Measurements from ENCODE around the gene OSBPL5.

Gene OSBPL5

DNA sequence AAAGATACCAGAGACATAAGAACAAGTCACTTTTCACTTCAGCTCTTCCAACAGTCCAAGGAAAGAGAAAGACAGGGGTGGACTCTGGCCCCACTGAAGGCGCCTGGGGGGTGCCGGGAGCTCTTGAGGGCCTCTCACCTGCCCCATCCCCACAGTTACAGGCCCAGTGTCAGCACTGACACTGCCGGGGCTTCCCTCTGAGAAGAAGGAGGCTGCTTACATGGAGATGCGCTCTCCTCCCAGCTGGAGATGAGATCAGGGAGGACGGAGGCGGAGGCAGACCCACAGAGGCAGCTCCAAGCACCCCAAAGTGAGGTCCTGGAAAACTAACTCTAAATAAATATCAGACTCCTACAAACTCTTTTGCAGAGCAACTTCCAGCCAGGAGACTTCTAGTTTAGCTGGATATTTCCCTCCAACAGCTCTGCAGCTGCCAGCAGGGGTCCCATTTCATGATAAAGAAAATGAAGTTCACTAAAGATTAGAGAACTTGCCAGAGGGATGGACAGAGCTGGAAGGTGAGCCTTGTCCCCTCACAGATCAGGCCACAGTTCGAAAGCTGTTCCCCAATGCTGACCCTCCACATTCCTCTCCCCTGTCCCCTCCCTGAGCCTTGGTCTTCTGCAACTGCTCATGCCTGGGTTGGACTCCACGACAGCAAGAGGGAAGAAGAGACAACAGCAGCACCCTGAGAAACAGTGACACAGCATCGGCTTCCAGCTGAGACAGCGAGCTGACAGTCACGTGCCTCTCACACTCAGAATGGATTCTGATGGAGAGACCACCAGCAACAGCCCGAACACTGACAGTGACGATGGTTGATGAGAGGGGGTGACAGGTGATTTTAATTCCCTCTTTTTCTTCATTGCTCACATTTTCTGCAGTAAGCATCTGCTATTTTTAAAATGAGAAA is 113.7 kb downstream of the OSBPL5 start (continued):
- TF ChIP-seq ZNF366 (tag by site-specific recombination; conservative IDR thresholded peaks at IDR 0.05) (peak; percentile 37; the same call in 1 of the 2 replicates), ZNF555 (tag by site-specific recombination; conservative IDR thresholded peaks at IDR 0.05) (no peak), ZEB2 (tag by site-specific recombination; IDR thresholded peaks at IDR 0.05) (0 out of 2 replicates have a peak, but pooled peaks have one; percentile 14), ZNF837 (tag by site-specific recombination; IDR thresholded peaks at IDR 0.05) (no peak), ZNF791 (tag by site-specific recombination; IDR thresholded peaks at IDR 0.05) (no peak), ZBTB7A (tag by site-specific recombination; IDR thresholded peaks at IDR 0.05; ENCODE audit: low read depth) (no peak), ZIC2 (tag by site-specific recombination; IDR thresholded peaks at IDR 0.05) (peak; percentile 57), WT1 (tag by site-specific recombination; IDR thresholded peaks at IDR 0.05) (no peak), ZNF10 (tag by site-specific recombination; IDR thresholded peaks at IDR 0.05) (no peak), ZNF596 (tag by site-specific recombination; IDR thresholded peaks at IDR 0.05) (no peak), ZBTB17 (tag by site-specific recombination; IDR thresholded peaks at IDR 0.05) (peak; percentile 68)
- TF ChIP-seq, protein P1, sequence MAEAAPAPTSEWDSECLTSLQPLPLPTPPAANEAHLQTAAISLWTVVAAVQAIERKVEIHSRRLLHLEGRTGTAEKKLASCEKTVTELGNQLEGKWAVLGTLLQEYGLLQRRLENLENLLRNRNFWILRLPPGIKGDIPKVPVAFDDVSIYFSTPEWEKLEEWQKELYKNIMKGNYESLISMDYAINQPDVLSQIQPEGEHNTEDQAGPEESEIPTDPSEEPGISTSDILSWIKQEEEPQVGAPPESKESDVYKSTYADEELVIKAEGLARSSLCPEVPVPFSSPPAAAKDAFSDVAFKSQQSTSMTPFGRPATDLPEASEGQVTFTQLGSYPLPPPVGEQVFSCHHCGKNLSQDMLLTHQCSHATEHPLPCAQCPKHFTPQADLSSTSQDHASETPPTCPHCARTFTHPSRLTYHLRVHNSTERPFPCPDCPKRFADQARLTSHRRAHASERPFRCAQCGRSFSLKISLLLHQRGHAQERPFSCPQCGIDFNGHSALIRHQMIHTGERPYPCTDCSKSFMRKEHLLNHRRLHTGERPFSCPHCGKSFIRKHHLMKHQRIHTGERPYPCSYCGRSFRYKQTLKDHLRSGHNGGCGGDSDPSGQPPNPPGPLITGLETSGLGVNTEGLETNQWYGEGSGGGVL (tag by site-specific recombination; IDR thresholded peaks at IDR 0.05) = no peak
- TF ChIP-seq, protein P2, sequence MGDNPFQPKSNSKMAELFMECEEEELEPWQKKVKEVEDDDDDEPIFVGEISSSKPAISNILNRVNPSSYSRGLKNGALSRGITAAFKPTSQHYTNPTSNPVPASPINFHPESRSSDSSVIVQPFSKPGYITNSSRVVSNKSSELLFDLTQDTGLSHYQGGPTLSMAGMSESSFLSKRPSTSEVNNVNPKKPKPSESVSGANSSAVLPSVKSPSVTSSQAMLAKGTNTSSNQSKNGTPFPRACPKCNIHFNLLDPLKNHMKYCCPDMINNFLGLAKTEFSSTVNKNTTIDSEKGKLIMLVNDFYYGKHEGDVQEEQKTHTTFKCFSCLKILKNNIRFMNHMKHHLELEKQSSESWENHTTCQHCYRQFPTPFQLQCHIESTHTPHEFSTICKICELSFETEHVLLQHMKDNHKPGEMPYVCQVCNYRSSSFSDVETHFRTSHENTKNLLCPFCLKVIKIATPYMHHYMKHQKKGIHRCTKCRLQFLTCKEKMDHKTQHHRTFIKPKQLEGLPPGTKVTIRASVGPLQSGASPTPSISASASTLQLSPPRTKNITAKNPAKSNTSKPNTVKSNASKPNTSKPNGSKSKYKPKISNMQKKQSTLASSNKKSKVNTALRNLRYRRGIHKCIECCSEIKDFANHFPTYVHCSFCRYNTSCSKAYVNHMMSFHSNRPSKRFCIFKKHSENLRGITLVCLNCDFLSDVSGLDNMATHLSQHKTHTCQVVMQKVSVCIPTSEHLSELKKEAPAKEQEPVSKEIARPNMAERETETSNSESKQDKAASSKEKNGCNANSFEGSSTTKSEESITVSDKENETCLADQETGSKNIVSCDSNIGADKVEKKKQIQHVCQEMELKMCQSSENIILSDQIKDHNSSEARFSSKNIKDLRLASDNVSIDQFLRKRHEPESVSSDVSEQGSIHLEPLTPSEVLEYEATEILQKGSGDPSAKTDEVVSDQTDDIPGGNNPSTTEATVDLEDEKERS (tag by site-specific recombination; IDR thresholded peaks at IDR 0.05) = no peak
- TF ChIP-seq, protein P3, sequence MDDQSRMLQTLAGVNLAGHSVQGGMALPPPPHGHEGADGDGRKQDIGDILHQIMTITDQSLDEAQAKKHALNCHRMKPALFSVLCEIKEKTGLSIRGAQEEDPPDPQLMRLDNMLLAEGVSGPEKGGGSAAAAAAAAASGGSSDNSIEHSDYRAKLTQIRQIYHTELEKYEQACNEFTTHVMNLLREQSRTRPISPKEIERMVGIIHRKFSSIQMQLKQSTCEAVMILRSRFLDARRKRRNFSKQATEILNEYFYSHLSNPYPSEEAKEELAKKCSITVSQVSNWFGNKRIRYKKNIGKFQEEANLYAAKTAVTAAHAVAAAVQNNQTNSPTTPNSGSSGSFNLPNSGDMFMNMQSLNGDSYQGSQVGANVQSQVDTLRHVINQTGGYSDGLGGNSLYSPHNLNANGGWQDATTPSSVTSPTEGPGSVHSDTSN (CRISPR knock-in tag; IDR thresholded peaks at IDR 0.05) = no peak

DNA sequence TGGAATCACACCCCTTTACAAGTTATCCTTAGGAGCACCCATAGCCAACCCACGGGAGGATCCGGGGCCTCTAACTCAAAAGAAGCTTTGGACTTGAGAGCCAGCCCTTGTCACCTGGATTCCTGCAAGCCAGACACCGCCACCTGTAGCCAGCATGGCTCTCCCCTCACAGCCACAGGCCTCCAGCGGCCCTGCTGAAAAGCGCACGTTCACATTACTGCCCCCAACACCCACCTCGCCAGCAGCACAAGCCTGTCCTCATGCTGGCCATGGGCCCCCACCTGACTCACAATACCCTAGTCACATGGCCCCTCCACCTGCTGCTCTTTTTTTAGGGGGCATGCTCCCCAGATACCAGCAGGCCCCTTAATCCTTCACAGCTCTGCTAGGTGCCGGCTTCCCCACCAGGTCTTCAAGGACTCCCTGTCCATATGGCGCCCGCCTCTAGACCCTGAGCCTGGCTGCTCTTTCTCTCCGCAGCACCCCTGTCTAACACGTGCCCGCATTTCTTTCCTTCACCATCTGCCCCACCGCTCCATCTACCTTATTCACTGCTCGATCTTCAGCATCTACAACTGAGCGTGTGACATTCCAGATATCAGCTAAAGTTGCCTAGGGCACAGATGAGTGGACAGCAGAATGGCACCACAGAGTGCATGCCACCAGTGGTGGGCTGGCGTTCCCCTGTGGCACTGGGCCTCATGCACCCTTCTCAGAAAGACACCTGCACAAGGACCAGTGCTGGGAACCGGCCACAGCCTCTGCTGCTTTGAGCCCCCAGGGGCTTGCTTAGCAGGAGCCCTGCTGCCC is 114.5 kb downstream of the OSBPL5 start:
- TF ChIP-seq ZBTB21 (tag by site-specific recombination; IDR thresholded peaks at IDR 0.05) (no peak), SCRT2 (tag by site-specific recombination; IDR thresholded peaks at IDR 0.05) (peak; percentile 65), ZFP41 (tag by site-specific recombination; IDR thresholded peaks at IDR 0.05; ENCODE audit: borderline replicate concordance) (no peak), FEZF1 (tag by site-specific recombination; IDR thresholded peaks at IDR 0.05) (peak; percentile 36; the same call in 1 of the 2 replicates), ZNF350 (tag by site-specific recombination; IDR thresholded peaks at IDR 0.05) (no peak)
- ChIA-PET CTCF (interaction anchor here (0.6 to 9.0 kb wide), 6 partner anchors 13 to 50 kb away, joined by 3 to 98 read pairs (median 7); no protein-coding TSS in a partner anchor), POLR2A (interaction anchor here (1.3 to 2.4 kb wide), 3 partner anchors 13 to 58 kb away, joined by 3 to 7 read pairs (median 4); partner anchors contain the start of gene NAP1L4)
- H3K9me3 ChIP-seq (ENCODE audit: control insufficient read depth, insufficient read depth, low read depth, low read length) = no peaks in the 10 kb centered on the region
- H3K36me3 ChIP-seq (ENCODE audit: control insufficient read depth in 2 of 2, insufficient read depth in 1 of 2, low read length in 2 of 2) = peaks cover 0 to 31% of the 10 kb centered on the region in 2 experiments; a peak in 1 of 3 replicates
- no peak overlapping the region for H3K4me3 ChIP-seq (ENCODE audit: low read depth, low read length)
- peak overlapping the region; percentile 2; the same call in 1 of the 2 replicates for H3K27ac ChIP-seq (ENCODE audit: extremely low read depth, low read depth, low read length)
- peaks cover 24% of the 10 kb centered on the region for H3K4me1 ChIP-seq (ENCODE audit: control insufficient read depth, insufficient read depth, low read length)

Measured in HEK293 (cell line).